Psoas muscle (tissue), 8 donors: ENCODE results near the gene C5AR2. TPM values are rescaled to one million over a fixed set of nuclear protein-coding genes. Genes with fewer than 3 reads are reported as not detected.

Experiments
- ATAC-seq, 4 donors: fragments of 200-7000 bp; cut with Tn5 transposase; one replicate each; pipeline ENCODE4 v1.9.1; 2020; ENCODE audit warnings: moderate library complexity in 3 of 4, mild to moderate bottlenecking in 2 of 4
- DNase-seq, 2 donors: peaks; one replicate each; pipeline ENCODE4 v3.0.0-alpha.2; 2020
- H3K27ac ChIP-seq: fragments of 200-600 bp; one replicate; pipeline ENCODE4 v1.8.0; 2022
- H3K27me3 ChIP-seq, 3 donors: fragments of 200-600 bp in 1 of 3; one replicate each; pipeline versions ENCODE4 v1.6.1 to v1.8.0; 2013 to 2022; ENCODE audit warnings: low read length in 2 of 3, mild to moderate bottlenecking in 2 of 3, moderate library complexity in 1 of 3; ENCODE audit not compliant: insufficient read depth in 3 of 3
- H3K36me3 ChIP-seq, 2 donors: fragments of 200-600 bp in 1 of 2; one replicate each; pipeline versions ENCODE4 v1.6.1 to v1.8.0; 2013 to 2022; ENCODE audit warnings: low read depth in 1 of 2, mild to moderate bottlenecking in 1 of 2, moderate library complexity in 1 of 2; ENCODE audit not compliant: insufficient read depth in 1 of 2
- H3K4me1 ChIP-seq: fragments of 200-600 bp; one replicate; pipeline ENCODE4 v1.8.0; 2022
- H3K4me3 ChIP-seq: fragments of 200-600 bp; one replicate; pipeline ENCODE4 v1.8.0; 2022; ENCODE audit warnings: mild to moderate bottlenecking
- H3K9me3 ChIP-seq: fragments of 200-600 bp; one replicate; pipeline ENCODE4 v1.8.0; 2022
- CTCF ChIP-seq: fragments of 200-600 bp; IDR thresholded peaks from one replicate; pipeline ENCODE4 v1.8.0; 2022; ENCODE audit warnings: antibody characterized with exemption
- WGBS, 3 donors: extraction: QIAGEN DNeasy Blood & Tissue Kit; methylation state at CpG; one replicate each; pipeline versions ENCODE4 v1.1.6 to v1.1.7; 2013; 5-methylcytosine and 5-hydroxymethylcytosine counted together
- intact Hi-C, 2 donors: fragments of 100-400 bp; cut with DNase I; formaldehyde crosslinking; loops; one replicate each; pipeline versions ENCODE4 v1.11.0 to v1.14.2; 2022
- polyA plus RNA-seq, 3 donors: library from polyadenylated mRNA; stranded (reverse); fragments of 200-250 nt; gene quantifications; one replicate each; pipeline ENCODE4 v1.2.3, GENCODE V29; 2013
- total RNA-seq, 4 donors: library from RNA; stranded (reverse); fragmentation: NEBNext Ultra II Directional in 2 of 4; extraction: Animal tissue kit (Norgen Biotek cat#: 25700) in 2 of 4; gene quantifications; one replicate each; pipeline versions ENCODE4 v1.2.1 to v1.2.4, GENCODE V29; 2021 to 2023
- donor health status: healthy with polysubstance abuse.
- donor health status: DM: no; HTN: no; CAD: no; lungs with moderate emphysema.
- donor health status: Bipolar disorder and iron deficiency.
- donor health status: healthy.
- donor health status: DM: yes; HTN: yes; CAD: no.
- donor health status: DM: no; HTN: no; CAD: no.
- donor health status: DM: no; HTN: no; CAD: no.
- donor health status: DM: yes; HTN: yes; CAD: no.

The C5AR2 gene
- total and polyA plus RNA-seq, 7 donors = 0.06 to 0.44 (median 0.37) TPM; not detected in 2

- no peaks in the 10 kb centered on the region for H3K9me3 ChIP-seq
- no peak overlapping the region for H3K27ac ChIP-seq
- WGBS, 3 donors = 58 to 65% (median 61%) methylated on average over 20 of the region's 20 CpGs
- ATAC-seq (peak in 2 of 4 donors; percentile 22 to 30), DNase-seq (peak in 1 of 2 donors; percentile 15)
- H3K4me3 ChIP-seq = no peak overlapping the region
- intact Hi-C loops = loop anchor here in 1 of 2 donors (2.0 kb wide), 1 partner anchor 94 kb away; no protein-coding TSS in a partner anchor
- no peaks in the 10 kb centered on the region for H3K36me3 ChIP-seq
- TF ChIP-seq CTCF = no peak
- H3K4me1 ChIP-seq = no peaks in the 10 kb centered on the region
- peaks cover 0 to 4% (median 2%) of the 10 kb centered on the region in 3 donors for H3K27me3 ChIP-seq
Measured at GRCh38 chr19:47390533-47391488, 58.8 kb downstream of the C5AR2 start.

DNA sequence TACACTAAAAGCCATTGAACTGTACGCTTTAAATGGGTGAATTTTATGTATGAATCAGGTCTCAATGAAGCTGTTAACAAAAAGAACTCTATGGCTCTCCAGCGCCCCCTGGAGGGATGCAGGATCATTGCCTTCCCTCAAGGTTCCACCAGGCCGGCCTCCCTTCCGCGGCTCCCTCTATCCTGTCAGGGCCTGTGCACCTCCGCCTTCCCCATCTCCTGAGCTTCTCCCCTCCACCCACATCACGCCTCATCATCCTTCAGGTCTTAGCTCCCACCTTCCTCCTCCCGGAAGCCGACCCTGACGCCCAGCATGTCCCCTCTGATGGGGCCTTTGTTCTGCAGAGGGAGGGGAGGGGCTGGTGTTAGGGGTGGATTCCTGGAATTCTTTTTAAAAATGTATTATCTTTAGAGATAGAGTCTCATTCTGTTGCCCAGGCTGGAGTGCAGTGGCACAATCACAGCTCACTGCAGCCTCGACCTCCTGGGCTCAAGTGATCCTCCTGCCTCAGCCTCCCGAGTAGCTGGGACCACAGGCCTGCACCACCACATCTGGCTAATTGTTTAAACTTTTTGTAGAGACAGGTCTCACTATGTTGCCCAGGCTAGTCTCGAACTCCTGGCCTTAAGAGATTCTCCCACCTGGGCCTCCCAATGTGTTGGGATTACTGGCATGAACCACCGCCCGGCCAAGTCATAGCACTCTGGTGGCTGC, 59.7 kb downstream of the C5AR2 start:
- WGBS, 3 donors = 32 to 38% (median 34%) methylated on average over 13 to 15 of the region's 15 CpGs
- ATAC-seq = peak; percentile 67 to 71 (median 68)
- intact Hi-C loops = loop anchor here in 1 of 2 donors (2.0 kb wide), 1 partner anchor 95 kb away; no protein-coding TSS in a partner anchor

More for the DNA sequence above, 59.7 kb downstream of the C5AR2 start:
- no peaks in the 10 kb centered on the region for H3K9me3 ChIP-seq
- H3K4me1 ChIP-seq = no peaks in the 10 kb centered on the region
- no peak overlapping the region for H3K27ac ChIP-seq
- TF ChIP-seq CTCF = peak; percentile 82
- no peak overlapping the region for H3K4me3 ChIP-seq
- H3K27me3 ChIP-seq = peaks cover 0 to 4% (median 1%) of the 10 kb centered on the region in 3 donors
- DNase-seq = peak; percentile 73 to 81
- H3K36me3 ChIP-seq = no peaks in the 10 kb centered on the region

Other genes starting within 250 kb of the C5AR2 start
- gene ZC3H4, start 218.4 kb upstream of the C5AR2 start, total RNA-seq = 10 to 100 TPM; 24.3 to 35.8 (median 28.5) TPM
- gene ZC3H4, start 218.4 kb upstream of the C5AR2 start, polyA plus RNA-seq = 10 to 100 TPM in 1 of 3 donors, 1 to 10 TPM in 2; 4.4 to 15.2 (median 5.1) TPM
- 10 to 100 TPM; 37.8 to 55.8 (median 41.5) TPM for gene SAE1, start 201.3 kb upstream of the C5AR2 start, total RNA-seq
- gene SAE1, start 201.3 kb upstream of the C5AR2 start, polyA plus RNA-seq = 10 to 100 TPM; 30.7 to 63.4 (median 62.0) TPM
- 10 to 100 TPM in 1 of 4 donors, 1 to 10 TPM in 3; 2.7 to 32.5 (median 4.7) TPM for gene BBC3, start 101.0 kb upstream of the C5AR2 start, total RNA-seq
- 1 to 10 TPM; 2.7 to 6.6 (median 2.9) TPM for gene BBC3, start 101.0 kb upstream of the C5AR2 start, polyA plus RNA-seq
- 10 to 100 TPM; 16.9 to 28.2 (median 24.2) TPM for gene CCDC9, start 75.7 kb upstream of the C5AR2 start, total RNA-seq
- 10 to 100 TPM; 18.8 to 28.5 (median 24.0) TPM for gene CCDC9, start 75.7 kb upstream of the C5AR2 start, polyA plus RNA-seq
- gene INAFM1, start 57.3 kb upstream of the C5AR2 start, total RNA-seq = 10 to 100 TPM; 13.6 to 18.9 (median 15.8) TPM
- gene INAFM1, start 57.3 kb upstream of the C5AR2 start, polyA plus RNA-seq = 10 to 100 TPM in 1 of 3 donors, 1 to 10 TPM in 2; 3.6 to 21.2 (median 9.9) TPM
- 1 to 10 TPM; 2.4 to 6.3 (median 4.5) TPM for gene C5AR1, start 22.3 kb upstream of the C5AR2 start, total RNA-seq
- 1 to 10 TPM in 1 of 3 donors, under 1 TPM in 2; 0.64 to 2.3 (median 0.77) TPM for gene C5AR1, start 22.3 kb upstream of the C5AR2 start, polyA plus RNA-seq
- 10 to 100 TPM in 1 of 4 donors, 1 to 10 TPM in 3; 7.5 to 14.8 (median 9.8) TPM for gene DHX34, start 17.1 kb downstream of the C5AR2 start, total RNA-seq
- 10 to 100 TPM; 10.0 to 30.6 (median 15.5) TPM for gene DHX34, start 17.1 kb downstream of the C5AR2 start, polyA plus RNA-seq
- 1 to 10 TPM; 1.3 to 2.1 (median 1.8) TPM for gene MEIS3, start 87.4 kb downstream of the C5AR2 start, total RNA-seq
- 1 to 10 TPM in 2 of 3 donors, under 1 TPM in 1; 0.83 to 2.4 (median 1.4) TPM for gene MEIS3, start 87.4 kb downstream of the C5AR2 start, polyA plus RNA-seq
- gene SLC8A2, start 139.7 kb downstream of the C5AR2 start, total RNA-seq = under 1 TPM; 0.13 to 0.54 (median 0.25) TPM
- under 1 TPM in 2 of 3 donors, not detected in 1; 0.12 to 0.18 TPM for gene SLC8A2, start 139.7 kb downstream of the C5AR2 start, polyA plus RNA-seq
- 10 to 100 TPM in 1 of 4 donors, 1 to 10 TPM in 3; 5.9 to 11.2 (median 8.1) TPM for gene KPTN, start 152.0 kb downstream of the C5AR2 start, total RNA-seq
- gene KPTN, start 152.0 kb downstream of the C5AR2 start, polyA plus RNA-seq = 10 to 100 TPM in 1 of 3 donors, 1 to 10 TPM in 2; 3.8 to 21.5 (median 9.7) TPM
- 100 to 1,000 TPM; 124 to 182 (median 159) TPM for gene NAPA, start 182.9 kb downstream of the C5AR2 start, total RNA-seq
- 100 to 1,000 TPM; 103 to 123 (median 109) TPM for gene NAPA, start 182.9 kb downstream of the C5AR2 start, polyA plus RNA-seq
- under 1 TPM; 0.13 to 0.73 (median 0.32) TPM for gene ZNF541, start 241.0 kb downstream of the C5AR2 start, total RNA-seq
- gene ZNF541, start 241.0 kb downstream of the C5AR2 start, polyA plus RNA-seq = under 1 TPM; 0.06 to 0.42 (median 0.08) TPM